ENCODE results near the gene HIF1A.

DNA sequence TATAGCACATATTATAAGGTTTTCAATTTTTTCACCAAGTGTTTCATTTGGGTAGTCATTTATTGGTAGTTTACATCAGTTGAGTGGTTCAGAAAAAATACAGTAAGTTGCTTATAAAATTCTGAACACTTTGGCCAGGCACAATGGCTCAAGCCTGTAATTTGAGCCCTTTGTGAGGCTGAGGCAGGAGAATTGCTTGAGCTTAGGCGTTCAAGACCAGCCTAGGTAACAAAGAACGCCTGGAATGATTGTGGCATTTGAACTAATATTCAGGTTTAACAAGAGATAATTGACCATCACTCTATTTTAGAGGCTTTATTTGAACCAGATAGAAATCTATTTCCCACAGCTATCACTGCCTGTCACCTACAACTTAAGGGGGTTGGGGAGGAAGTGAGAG is 22.7 kb downstream of the HIF1A start:
- TF ChIP-seq, protein P1, sequence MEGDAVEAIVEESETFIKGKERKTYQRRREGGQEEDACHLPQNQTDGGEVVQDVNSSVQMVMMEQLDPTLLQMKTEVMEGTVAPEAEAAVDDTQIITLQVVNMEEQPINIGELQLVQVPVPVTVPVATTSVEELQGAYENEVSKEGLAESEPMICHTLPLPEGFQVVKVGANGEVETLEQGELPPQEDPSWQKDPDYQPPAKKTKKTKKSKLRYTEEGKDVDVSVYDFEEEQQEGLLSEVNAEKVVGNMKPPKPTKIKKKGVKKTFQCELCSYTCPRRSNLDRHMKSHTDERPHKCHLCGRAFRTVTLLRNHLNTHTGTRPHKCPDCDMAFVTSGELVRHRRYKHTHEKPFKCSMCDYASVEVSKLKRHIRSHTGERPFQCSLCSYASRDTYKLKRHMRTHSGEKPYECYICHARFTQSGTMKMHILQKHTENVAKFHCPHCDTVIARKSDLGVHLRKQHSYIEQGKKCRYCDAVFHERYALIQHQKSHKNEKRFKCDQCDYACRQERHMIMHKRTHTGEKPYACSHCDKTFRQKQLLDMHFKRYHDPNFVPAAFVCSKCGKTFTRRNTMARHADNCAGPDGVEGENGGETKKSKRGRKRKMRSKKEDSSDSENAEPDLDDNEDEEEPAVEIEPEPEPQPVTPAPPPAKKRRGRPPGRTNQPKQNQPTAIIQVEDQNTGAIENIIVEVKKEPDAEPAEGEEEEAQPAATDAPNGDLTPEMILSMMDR (IDR thresholded peaks at IDR 0.05 in 8 of 11, conservative IDR thresholded peaks at IDR 0.05 in 3 of 11) = no peak
- TF ChIP-seq POLR2AphosphoS5 (IDR thresholded peaks at IDR 0.05) = no peak

All from spleen (tissue), 7 donors.